Activated CD4-positive, alpha-beta T cell treated with anti-CD3 and anti-CD28 coated beads, Interleukin-2, amount 50 U/mL, for 1 hour (primary cell): ENCODE results near the gene C12orf75.
"Not testable (repeated sequence)": the region's sequence is repeated elsewhere in the genome, so short reads cannot be mapped to it uniquely, and the experiment has no call there.

ENCODE experiments used
- DNase-seq: peaks from one replicate; pipeline ENCODE4 v3.0.0-alpha.2; 2020

C12orf75 gene

GRCh38 chr12:105311936-105312335, 18.6 kb upstream of the C12orf75 start:
- DNase-seq: not testable (repeated sequence)

DNA sequence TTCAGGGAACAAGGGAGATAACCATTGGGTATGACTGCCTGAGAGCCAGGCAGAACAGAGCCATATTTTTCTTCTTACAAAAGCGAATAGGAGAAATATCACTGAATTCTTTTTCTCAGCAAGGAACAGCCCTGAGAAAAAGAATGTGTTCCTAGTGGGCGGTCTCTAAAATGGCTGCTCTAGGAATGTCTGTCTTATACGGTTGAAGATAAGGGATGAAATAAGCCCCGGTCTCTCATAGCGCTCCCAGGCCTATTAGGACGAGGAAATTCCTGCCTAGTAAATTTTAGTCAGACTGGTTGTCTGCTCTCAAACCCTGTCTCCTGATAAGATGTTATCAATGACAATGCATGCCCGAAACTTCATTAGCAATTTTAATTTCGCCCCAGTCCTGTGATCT, 16.7 kb upstream of the C12orf75 start:
- not testable (repeated sequence) for DNase-seq

GRCh38 chr12:105315130-105315529, 15.4 kb upstream of the C12orf75 start:
- no peak for DNase-seq

DNA sequence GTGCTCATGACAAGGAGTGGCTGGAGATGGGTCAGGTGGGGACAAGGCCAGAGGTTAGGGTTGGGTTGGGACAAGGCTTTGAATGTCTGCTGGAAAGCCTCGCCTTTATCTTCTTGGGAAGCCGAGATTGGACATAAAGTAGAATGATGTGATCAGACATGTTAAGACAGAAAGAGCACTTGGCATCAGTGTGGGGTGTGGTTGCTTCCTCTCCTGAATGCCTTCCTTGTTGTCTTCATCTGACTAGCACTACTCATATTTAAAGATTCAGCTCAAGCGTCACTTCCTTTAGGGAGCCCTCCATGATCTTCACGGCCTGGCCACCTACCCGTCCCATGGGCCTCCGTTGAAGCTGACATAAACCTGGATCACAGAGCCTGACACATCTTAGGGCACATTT, 14.8 kb upstream of the C12orf75 start:
- DNase-seq: no peak

- no peak for DNase-seq
Observed at GRCh38 chr12:105316931-105317852, 13.3 kb upstream of the C12orf75 start.

DNA sequence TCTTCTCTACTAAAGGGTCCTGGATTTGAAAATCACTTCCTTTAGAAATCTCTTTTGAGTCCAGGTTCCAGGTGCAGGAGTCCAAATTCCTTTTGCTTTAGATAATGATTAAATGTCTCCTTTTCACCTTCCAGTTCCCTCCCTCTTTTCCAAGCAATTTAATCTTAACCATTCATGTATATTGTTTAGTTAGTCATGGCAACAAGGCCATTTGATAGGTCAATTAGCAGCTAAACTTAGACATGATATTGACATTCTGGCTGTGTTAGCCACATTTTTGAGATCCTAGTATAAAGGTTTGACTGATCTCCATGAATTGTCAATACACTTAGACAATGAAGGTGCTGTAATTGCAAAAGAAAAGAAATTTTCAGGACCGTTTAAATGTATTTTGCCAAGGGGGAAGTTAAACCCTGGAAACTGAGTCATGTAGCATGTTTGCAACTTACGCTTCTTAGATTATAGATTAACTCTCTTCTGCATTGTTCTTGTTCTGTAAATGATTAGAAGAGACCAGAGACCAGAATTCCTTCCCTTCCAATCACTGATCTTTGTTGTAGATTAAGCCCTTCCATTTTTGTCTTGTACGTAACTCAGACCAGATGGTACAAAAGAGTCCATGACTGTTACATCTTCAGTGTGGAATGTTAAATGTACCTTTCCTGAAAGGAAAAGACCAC, 12.4 kb upstream of the C12orf75 start:
- no peak for DNase-seq

- DNase-seq: no peak
Observed at GRCh38 chr12:105318651-105319483, 11.6 kb upstream of the C12orf75 start.

GRCh38 chr12:105319691-105320209, 10.7 kb upstream of the C12orf75 start:
- DNase-seq: no peak

GRCh38 chr12:105321125-105321524, 9.4 kb upstream of the C12orf75 start:
- no peak for DNase-seq

DNA sequence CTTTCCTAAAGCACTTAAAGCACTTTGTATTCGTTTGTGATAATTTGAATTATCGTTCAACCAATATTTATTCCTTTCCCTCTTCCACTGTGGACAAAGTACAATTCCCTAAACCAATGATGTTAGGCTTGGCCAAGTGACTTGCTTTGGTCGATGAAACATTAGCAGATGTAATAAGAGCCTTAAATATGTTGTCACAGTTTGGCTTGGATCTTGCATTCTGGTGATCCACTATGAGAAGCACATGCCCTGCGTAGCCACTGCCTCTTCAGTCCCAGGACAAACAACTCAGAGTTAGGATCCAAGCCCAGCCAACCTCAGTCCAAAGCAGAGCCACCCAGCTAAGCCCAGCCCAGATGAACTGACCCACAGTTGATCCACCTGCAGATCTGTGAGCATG, 8.4 kb upstream of the C12orf75 start:
- no peak for DNase-seq

DNA sequence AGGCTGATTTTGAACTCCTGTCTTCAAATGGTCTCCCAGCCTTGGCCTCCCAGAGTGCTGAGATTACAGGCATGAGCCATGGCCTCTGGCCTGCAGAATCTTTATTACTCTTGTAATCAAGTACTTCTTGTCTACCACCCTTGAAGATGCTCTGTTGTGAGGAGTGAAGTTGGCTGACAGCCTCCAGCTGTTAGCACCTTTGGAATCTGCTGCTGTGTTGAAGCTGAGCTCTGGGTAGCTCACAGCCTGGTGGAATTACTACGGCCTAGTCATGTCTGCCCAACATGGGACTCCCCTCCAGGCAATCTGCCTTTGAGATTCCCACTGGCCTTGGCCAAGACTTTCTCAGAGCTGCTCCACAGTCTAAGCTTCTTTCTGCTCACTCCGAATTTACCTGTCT, 5.8 kb upstream of the C12orf75 start:
- DNase-seq: no peak

DNA sequence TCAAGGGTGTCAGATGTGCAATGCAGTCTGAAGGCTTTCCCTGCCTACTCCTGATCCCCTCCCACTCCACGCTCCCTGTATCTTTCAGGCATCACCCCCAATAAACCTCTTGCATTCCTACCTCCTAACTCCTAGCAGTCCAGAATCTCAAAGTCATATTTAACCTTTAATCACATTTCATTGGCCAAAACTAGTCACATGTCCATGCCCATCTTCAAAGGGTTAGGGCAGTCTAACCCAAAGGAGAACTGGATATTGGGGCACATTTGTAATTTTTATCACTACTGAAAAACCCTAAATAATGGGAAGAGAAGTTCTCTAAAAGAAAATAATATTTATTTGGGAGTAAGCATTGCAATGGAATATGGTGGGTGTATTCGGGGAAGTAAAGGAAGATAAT, 5.4 kb upstream of the C12orf75 start:
- no peak for DNase-seq

DNA sequence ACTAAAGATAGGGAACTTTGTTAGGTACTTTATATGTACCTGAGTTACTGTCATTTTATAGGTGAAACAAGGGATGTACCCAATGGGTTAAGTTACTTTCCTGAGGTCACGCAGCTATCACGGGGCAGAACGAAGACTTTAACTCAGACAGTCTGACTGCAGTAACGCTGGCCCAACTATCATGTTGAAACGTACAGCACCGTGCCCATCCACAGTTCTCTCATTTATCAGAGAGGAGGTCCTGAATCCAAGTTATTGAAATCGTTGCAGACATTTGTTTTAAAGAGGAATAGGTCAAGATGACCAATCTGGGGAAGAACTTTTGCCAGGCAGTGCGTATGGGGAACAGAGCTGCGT, 587 bp upstream of the C12orf75 start:
- no peak for DNase-seq

- peak; percentile 24 for DNase-seq
Observed at GRCh38 chr12:105330931-105331804, 677 bp downstream of the C12orf75 start.

DNA sequence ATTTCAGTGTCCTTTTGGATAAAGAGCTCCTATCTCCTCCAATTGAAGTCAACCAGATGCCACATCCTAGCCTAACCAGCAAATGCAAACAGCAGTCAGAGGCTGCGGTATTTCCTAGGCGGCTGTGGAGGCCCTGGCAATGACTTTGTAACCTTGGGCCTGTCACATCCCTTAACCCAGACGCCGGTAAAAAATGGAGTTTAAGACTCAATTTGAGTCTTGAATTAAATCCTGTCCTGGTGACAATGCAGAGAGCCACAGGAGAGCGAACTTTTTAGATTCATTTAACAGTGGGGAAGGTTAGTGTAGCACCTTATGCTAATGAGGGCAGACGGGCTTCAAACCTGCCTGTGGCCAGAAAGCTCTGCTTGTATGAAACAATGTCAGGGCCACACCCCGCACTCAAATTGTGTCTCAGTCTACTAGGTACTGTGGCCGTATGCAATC, 1.3 kb downstream of the C12orf75 start:
- peak; percentile 16 for DNase-seq

GRCh38 chr12:105332286-105332685, 1.8 kb downstream of the C12orf75 start:
- not testable (repeated sequence) for DNase-seq

GRCh38 chr12:105332925-105333324, 2.4 kb downstream of the C12orf75 start:
- DNase-seq: no peak

GRCh38 chr12:105334001-105334400, 3.5 kb downstream of the C12orf75 start:
- no peak for DNase-seq

GRCh38 chr12:105334582-105334981, 4.1 kb downstream of the C12orf75 start:
- DNase-seq: no peak

DNA sequence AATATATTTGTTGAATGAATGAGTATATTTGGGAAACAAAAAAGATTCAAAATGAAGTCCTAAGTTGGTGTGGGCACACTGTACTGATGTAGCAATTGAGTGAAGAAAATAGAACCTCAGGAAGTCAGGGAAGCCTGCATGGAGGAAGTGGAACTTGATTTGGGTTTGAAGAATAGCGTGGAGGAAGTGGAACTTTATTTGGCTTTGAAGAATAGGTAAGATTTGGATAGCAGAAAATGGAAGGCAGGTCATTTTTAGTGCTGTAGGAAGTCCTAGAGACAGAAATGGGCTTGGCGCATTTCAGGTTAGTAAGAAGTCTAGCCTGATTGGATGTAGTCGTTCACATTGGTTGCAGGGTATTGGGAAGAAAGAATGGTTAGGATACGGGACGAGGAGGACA, 5.4 kb downstream of the C12orf75 start:
- DNase-seq: no peak

- DNase-seq: no peak
Observed at GRCh38 chr12:105336411-105336810, 5.9 kb downstream of the C12orf75 start.

GRCh38 chr12:105337391-105337790, 6.9 kb downstream of the C12orf75 start:
- no peak for DNase-seq
